IPS-11a (cell line): ENCODE measurements around the gene CEP95.
"Not testable (repeated sequence)": the region's sequence is repeated elsewhere in the genome, so short reads cannot be mapped to it uniquely, and the experiment has no call there.

Experiments used
- H3K4me3 ChIP-seq: one replicate; pipeline ENCODE4 v1.5.1; 2013; ENCODE audit warnings: low read depth, low read length, control low read depth

The CEP95 gene

GRCh38 chr17:64506576-64507412 lies at the start of gene CEP95:
TSS of gene CEP95 (plus strand) at chr17:64506977. CDS start at chr17:64507098, 121 bp downstream.
- H3K4me3 ChIP-seq: peak within 1 kb of the TSS; percentile 100

- H3K4me3 ChIP-seq: no peak overlapping the region
Observed at GRCh38 chr17:64457156-64457555, 49.6 kb upstream of the CEP95 start.

GRCh38 chr17:64458756-64459155 lies 48.0 kb upstream of the CEP95 start:
- no peak overlapping the region for H3K4me3 ChIP-seq

GRCh38 chr17:64459284-64459747 lies 47.5 kb upstream of the CEP95 start:
- no peak overlapping the region for H3K4me3 ChIP-seq

GRCh38 chr17:64459818-64460217 lies 47.0 kb upstream of the CEP95 start:
- H3K4me3 ChIP-seq: not testable (repeated sequence)

GRCh38 chr17:64460955-64461354 lies 45.8 kb upstream of the CEP95 start:
- H3K4me3 ChIP-seq: no peak overlapping the region

- H3K4me3 ChIP-seq: no peak overlapping the region
Observed at GRCh38 chr17:64461788-64462187, 45.0 kb upstream of the CEP95 start.

GRCh38 chr17:64466019-64466735 lies 40.6 kb upstream of the CEP95 start:
- no peak overlapping the region for H3K4me3 ChIP-seq

- not testable (repeated sequence) for H3K4me3 ChIP-seq
Observed at GRCh38 chr17:64466834-64467233, 39.9 kb upstream of the CEP95 start.

GRCh38 chr17:64470625-64471024 lies 36.2 kb upstream of the CEP95 start:
- no peak overlapping the region for H3K4me3 ChIP-seq

GRCh38 chr17:64471440-64471839 lies 35.3 kb upstream of the CEP95 start:
- H3K4me3 ChIP-seq: no peak overlapping the region

GRCh38 chr17:64472564-64472963 lies 34.2 kb upstream of the CEP95 start:
- no peak overlapping the region for H3K4me3 ChIP-seq

- no peak overlapping the region for H3K4me3 ChIP-seq
Observed at GRCh38 chr17:64477849-64478248, 28.9 kb upstream of the CEP95 start.

GRCh38 chr17:64480951-64481350 lies 25.8 kb upstream of the CEP95 start:
- no peak overlapping the region for H3K4me3 ChIP-seq

GRCh38 chr17:64484380-64484779 lies 22.4 kb upstream of the CEP95 start:
- no peak overlapping the region for H3K4me3 ChIP-seq

GRCh38 chr17:64488301-64488700 lies 18.5 kb upstream of the CEP95 start:
- no peak overlapping the region for H3K4me3 ChIP-seq

- H3K4me3 ChIP-seq: no peak overlapping the region
Observed at GRCh38 chr17:64491034-64491860, 15.5 kb upstream of the CEP95 start.

- H3K4me3 ChIP-seq: no peak overlapping the region
Observed at GRCh38 chr17:64491994-64492393, 14.8 kb upstream of the CEP95 start.

GRCh38 chr17:64492481-64493109 lies 14.2 kb upstream of the CEP95 start:
- H3K4me3 ChIP-seq: no peak overlapping the region

- H3K4me3 ChIP-seq: no peak overlapping the region
Observed at GRCh38 chr17:64494121-64494520, 12.7 kb upstream of the CEP95 start.

- H3K4me3 ChIP-seq: not testable (repeated sequence)
Observed at GRCh38 chr17:64495300-64495699, 11.5 kb upstream of the CEP95 start.
